Activated CD4-positive, alpha-beta T cell treated with anti-CD3 and anti-CD28 coated beads, Interleukin-2, amount 10 ng/mL, durations not matched to agents 7 days and 5 days (primary cell): ENCODE data around the gene UBE2G2. TPM values are rescaled to one million over a fixed set of nuclear protein-coding genes. Genes with fewer than 3 reads are reported as not detected.

Experiments used
- CTCF ChIA-PET: fragments of 350-600 bp; sonication (Branson Sonifier 250); formaldehyde crosslinking; loops from one replicate; lab custom pipeline; 2021; ENCODE audit warnings: antibody characterized with exemption; lab: Charles Lee
- POLR2A ChIA-PET: fragments of 350-600 bp; sonication (Branson Sonifier 250); formaldehyde crosslinking; loops from one replicate; lab custom pipeline; 2021; ENCODE audit warnings: antibody characterized with exemption; lab: Charles Lee
- DNase-seq: peaks from one replicate; pipeline ENCODE4 v3.0.0-alpha.2; 2020
- H3K27ac Mint-ChIP-seq: one replicate; pipeline ENCODE4 v1.8.0; 2021; ENCODE audit warnings: mild to moderate bottlenecking, moderate library complexity, mixed read lengths
- H3K27me3 Mint-ChIP-seq: one replicate; pipeline ENCODE4 v1.8.0; 2021; ENCODE audit warnings: mixed read lengths
- H3K36me3 Mint-ChIP-seq: one replicate; pipeline ENCODE4 v1.8.0; 2021; ENCODE audit warnings: low read depth, mixed read lengths
- H3K4me1 Mint-ChIP-seq: one replicate; pipeline ENCODE4 v1.8.0; 2021; ENCODE audit warnings: mixed read lengths
- H3K4me3 Mint-ChIP-seq: one replicate; pipeline ENCODE4 v1.8.0; 2021; ENCODE audit warnings: mild to moderate bottlenecking, moderate library complexity, mixed read lengths
- H3K9me3 Mint-ChIP-seq: one replicate; pipeline ENCODE4 v1.8.0; 2021; ENCODE audit warnings: mixed read lengths
- total RNA-seq, 2 experiments: library from RNA; stranded (reverse); gene quantifications; one replicate each; pipeline ENCODE4 v1.2.3, GENCODE V29; 2021

The UBE2G2 gene, protein sequence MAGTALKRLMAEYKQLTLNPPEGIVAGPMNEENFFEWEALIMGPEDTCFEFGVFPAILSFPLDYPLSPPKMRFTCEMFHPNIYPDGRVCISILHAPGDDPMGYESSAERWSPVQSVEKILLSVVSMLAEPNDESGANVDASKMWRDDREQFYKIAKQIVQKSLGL
- 100 to 1,000 TPM in 1 of 2 experiments, 10 to 100 TPM in 1; 95.8 to 103 TPM for total RNA-seq

DNA sequence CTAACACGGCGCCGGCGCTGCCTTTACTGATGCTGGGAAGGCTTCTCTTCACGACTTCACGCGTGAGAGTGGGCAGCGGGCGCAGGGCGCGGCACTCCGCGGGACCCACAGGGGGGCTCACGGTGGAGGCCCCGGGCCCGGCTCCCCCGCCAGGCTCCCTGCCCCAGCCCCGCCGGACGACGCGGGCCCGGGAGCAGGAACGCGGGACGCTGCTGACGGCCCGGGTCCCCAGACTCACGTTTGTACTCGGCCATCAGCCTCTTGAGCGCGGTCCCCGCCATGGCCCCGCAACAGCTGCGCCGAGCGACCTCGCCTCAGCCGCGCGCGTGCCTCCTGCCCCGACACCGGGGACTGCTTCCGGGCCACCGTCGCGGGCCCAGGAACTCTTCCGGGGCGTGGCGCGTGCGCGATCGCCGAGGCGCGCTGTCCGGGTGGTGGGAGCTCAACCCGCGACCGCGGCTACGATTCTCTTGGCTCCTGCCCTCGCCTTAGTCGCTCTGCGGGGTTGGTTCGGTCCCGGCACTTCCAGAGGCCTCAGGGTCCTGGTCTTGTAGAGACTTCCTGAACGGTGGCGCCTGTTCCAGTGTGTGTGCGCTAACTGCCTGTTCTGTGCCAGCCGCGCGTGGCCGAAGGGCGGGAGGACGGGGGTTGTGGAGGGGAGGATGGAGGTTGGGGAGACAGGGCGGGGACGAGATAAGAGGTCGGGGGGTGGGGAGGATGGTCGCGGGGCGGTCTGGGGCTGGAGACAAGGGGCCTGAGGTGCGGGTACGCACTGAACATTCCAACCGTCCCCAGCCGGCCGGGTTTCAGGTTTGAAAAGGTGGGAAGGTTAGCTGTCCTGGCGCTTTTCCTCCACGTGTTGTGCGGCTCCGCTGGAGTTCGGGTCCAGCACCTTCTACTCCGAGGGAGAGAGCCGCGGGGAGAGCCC, at the start of gene UBE2G2:
TSS of gene UBE2G2 (minus strand) at position 353 of the 928 bp plus-strand sequence. CDS start at position 281, 72 bp downstream.
- Mint-ChIP-seq H3K36me3 (peaks cover 42% of the 10 kb centered on the region), H3K4me3 (peak within 1 kb of the TSS; percentile 99), H3K27ac (peak within 1 kb of the TSS; percentile 96), H3K27me3 (no peaks in the 10 kb centered on the region), H3K4me1 (peaks cover 45% of the 10 kb centered on the region), H3K9me3 (no peaks in the 10 kb centered on the region)
- CTCF ChIA-PET, result interaction anchor here (0.6 to 2.7 kb wide), 10 partner anchors 8 to 130 kb away, joined by 3 to 12 read pairs (median 4); partner anchors contain the start of gene PTTG1IP
- POLR2A ChIA-PET, result interaction anchor here (0.7 kb wide), 1 partner anchor 11 kb away, joined by 3 read pairs; no protein-coding TSS in a partner anchor
- DNase-seq, result peak; percentile 86

DNA sequence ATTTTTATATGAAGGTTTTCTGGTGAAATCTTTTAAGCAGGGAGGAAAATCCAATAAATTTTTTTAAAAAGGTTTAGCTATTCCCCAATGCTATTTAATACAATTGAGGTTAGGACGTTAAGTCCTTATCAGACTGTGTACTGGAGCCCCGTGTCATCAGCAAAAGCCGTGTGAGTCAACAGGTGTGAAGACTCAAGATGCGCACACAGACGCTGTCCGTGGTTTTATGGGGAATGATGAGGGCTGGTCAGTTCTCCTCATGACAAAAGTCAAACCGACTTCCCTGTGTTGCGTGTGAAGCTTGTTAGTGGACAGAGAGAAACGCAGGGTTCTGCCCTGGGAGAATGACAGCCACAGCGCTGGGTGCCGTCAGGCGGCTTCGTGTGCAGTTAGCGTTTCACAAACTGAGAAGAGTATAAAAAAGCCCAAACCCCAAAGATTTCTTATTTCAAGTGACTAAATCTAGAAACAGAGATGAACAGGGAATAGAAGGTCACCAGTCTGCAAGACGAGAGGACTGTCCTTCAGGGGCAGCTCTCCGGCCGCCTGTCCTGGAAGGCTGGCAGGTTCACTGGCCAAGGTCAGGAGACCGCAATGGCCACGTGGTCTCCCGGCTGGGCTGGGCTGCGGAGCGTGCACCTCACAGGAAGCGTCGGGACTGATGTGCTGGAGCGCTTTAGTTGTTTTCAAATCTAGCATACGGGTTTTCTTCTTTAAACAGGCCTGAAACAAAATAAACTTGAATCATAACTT, 49.5 kb upstream of the UBE2G2 start:
- ChIA-PET CTCF (interaction anchor here (0.8 to 0.9 kb wide), 2 partner anchors 21 to 31 kb away, joined by 3 read pairs; no protein-coding TSS in a partner anchor), POLR2A (no interaction called here)
- peak overlapping the region; percentile 60 for H3K27ac Mint-ChIP-seq
- peaks cover 55% of the 10 kb centered on the region for H3K4me1 Mint-ChIP-seq
- no peak for DNase-seq
- no peak overlapping the region for H3K4me3 Mint-ChIP-seq
- no peaks in the 10 kb centered on the region for H3K27me3 Mint-ChIP-seq
- H3K9me3 Mint-ChIP-seq, result no peaks in the 10 kb centered on the region
- H3K36me3 Mint-ChIP-seq, result peaks cover 38% of the 10 kb centered on the region

DNA sequence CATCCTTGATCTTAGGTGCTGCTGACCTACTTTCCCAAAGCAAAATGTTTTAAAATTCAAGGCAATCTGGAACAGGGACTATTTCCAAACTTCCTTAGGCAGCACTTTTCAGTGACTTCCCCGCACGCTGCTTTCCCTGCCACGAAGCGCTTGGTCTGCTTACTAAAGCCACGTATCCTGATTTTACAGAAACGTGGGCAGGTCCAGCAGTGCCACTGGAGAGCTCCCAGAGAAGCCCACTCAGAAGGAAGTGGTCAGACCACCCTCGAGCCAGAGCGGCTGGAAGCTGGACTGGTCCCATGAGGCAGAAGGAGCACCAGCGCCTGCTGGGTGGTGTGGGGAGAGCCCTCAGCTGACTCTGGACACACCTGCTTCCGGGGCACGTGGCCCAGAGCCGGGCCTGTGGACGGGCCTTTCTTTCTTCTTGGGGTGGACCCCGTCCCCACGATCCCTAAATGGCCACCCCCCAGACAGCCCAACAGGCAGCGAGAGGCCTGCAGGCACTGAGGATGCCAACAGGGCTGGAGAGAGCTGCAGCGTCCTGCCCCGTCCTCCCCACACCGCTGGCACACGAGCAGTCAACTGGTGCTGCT, 48.7 kb upstream of the UBE2G2 start:
- POLR2A ChIA-PET, result no interaction called here
- H3K27me3 Mint-ChIP-seq, result no peaks in the 10 kb centered on the region
- H3K36me3 Mint-ChIP-seq, result peaks cover 34% of the 10 kb centered on the region
- no peaks in the 10 kb centered on the region for H3K9me3 Mint-ChIP-seq
- H3K4me1 Mint-ChIP-seq, result peaks cover 55% of the 10 kb centered on the region
- CTCF ChIA-PET, result interaction anchor here (0.9 kb wide), 1 partner anchor 22 kb away, joined by 3 read pairs; no protein-coding TSS in a partner anchor
- no peak overlapping the region for H3K4me3 Mint-ChIP-seq
- no peak for DNase-seq
- H3K27ac Mint-ChIP-seq, result no peak overlapping the region

DNA sequence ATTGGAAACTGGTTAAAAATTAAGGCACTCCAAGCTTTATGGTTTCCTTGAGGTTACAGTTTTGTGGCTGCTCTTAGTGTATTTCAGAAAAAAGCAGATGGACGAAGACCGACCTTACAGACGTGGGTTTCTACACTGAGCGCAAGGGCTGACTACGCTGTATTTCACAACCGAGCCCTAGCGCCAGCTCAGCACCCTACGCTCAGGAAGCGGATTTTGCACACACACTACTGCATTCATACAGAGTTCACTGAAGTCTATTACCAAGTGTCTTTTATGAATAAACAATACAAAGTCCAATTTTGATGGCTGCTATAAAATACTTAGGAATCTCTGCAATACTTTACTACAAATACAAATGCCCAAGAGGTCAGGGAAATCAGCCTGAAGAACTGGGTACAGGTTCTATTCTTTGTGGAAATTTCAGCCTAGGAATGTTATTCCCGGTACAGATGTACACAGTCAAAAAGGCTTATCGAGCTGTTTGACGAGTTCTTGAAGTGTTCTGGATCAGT, 48.1 kb upstream of the UBE2G2 start:
- no peak for DNase-seq
- Mint-ChIP-seq H3K27ac (no peak overlapping the region), H3K9me3 (no peaks in the 10 kb centered on the region), H3K4me3 (no peak overlapping the region), H3K36me3 (peaks cover 28% of the 10 kb centered on the region), H3K27me3 (no peaks in the 10 kb centered on the region), H3K4me1 (peaks cover 52% of the 10 kb centered on the region)
- ChIA-PET CTCF (interaction anchor here (1.0 kb wide), 1 partner anchor 56 kb away, joined by 3 read pairs; no protein-coding TSS in a partner anchor), POLR2A (no interaction called here)

DNA sequence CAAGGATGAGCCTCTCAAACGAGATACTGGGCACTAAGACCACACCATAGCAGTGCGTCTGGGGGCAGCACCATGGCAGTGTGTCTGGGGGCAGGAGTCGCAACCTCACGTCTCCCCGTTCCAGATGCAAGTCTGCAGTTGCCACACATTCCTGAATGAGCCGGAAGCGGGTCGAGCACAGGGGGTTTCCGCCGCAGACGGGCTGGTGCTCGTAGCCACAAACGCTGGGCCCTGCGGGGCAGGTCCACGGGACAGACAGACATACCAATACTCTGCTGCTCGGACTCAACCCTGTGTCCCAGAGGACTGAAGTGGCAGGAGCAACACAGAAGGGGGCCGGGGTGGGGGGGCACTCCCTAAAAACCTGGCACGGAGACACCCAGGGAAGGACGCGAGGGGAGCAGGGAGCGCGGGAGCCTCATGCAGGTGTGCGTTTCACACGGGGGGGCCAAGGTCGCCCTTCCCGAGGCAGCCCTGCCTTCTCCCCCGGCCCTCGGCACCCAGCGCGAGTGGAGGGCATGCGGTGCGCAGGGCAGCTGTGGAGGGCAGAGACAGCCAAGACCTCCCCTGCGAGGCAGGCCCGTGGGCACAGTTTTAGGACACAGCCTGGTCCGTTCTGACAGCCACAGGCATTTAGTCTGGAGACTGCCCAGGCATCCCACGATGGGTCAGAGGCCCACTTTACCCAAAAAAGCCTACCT, 47.4 kb upstream of the UBE2G2 start:
- ChIA-PET POLR2A (no interaction called here), CTCF (interaction anchor here (1.0 kb wide), 1 partner anchor 55 kb away, joined by 3 read pairs; no protein-coding TSS in a partner anchor)
- no peaks in the 10 kb centered on the region for H3K9me3 Mint-ChIP-seq
- peaks cover 46% of the 10 kb centered on the region for H3K4me1 Mint-ChIP-seq
- DNase-seq, result no peak
- H3K36me3 Mint-ChIP-seq, result peaks cover 20% of the 10 kb centered on the region
- no peak overlapping the region for H3K4me3 Mint-ChIP-seq
- no peaks in the 10 kb centered on the region for H3K27me3 Mint-ChIP-seq
- no peak overlapping the region for H3K27ac Mint-ChIP-seq

DNA sequence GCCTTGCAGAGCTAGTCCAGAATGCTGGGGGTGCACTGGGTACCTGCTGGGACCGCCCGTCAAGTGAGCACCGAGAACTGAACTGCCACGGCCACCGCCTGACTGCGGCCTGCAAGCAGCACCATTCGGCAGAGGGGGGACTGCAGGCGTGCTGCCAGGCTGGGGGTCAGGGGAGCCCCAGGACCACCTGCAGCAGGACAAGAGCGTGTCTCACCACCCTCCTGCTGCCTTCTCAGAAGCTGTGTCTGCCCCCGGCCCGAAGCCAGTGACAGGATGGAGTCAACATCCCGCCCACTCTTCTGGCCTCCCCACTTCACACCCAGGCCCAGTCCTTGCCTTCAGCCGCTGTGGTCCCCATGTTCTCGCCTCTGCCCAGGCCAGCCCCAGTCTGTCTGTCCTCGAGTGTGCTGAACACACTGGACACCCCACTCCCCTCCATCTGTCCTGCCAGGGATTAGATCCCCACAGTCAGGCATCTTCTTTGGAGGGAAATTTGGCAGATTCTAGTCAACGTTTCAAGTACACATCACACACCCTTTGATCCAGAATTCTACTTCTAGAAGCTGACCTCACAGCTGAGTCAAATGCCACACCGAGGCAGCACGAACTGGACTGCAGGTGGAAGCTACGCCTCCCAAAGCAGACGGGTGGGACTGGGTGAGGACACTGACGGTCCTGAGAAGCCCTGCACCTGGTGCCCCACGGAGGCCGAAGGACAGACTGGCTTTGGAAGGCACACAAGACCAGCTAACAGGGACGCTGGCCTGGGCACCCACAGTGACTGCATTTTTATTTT, 45.8 kb upstream of the UBE2G2 start:
- DNase-seq, result no peak
- no peak overlapping the region for H3K4me3 Mint-ChIP-seq
- no peaks in the 10 kb centered on the region for H3K27me3 Mint-ChIP-seq
- POLR2A ChIA-PET, result no interaction called here
- CTCF ChIA-PET, result interaction anchor here (1.2 to 1.7 kb wide), 2 partner anchors 25 to 158 kb away, joined by 3 to 4 read pairs; no protein-coding TSS in a partner anchor
- peaks cover 35% of the 10 kb centered on the region for H3K4me1 Mint-ChIP-seq
- H3K9me3 Mint-ChIP-seq, result no peaks in the 10 kb centered on the region
- H3K36me3 Mint-ChIP-seq, result peaks cover 12% of the 10 kb centered on the region
- no peak overlapping the region for H3K27ac Mint-ChIP-seq

DNA sequence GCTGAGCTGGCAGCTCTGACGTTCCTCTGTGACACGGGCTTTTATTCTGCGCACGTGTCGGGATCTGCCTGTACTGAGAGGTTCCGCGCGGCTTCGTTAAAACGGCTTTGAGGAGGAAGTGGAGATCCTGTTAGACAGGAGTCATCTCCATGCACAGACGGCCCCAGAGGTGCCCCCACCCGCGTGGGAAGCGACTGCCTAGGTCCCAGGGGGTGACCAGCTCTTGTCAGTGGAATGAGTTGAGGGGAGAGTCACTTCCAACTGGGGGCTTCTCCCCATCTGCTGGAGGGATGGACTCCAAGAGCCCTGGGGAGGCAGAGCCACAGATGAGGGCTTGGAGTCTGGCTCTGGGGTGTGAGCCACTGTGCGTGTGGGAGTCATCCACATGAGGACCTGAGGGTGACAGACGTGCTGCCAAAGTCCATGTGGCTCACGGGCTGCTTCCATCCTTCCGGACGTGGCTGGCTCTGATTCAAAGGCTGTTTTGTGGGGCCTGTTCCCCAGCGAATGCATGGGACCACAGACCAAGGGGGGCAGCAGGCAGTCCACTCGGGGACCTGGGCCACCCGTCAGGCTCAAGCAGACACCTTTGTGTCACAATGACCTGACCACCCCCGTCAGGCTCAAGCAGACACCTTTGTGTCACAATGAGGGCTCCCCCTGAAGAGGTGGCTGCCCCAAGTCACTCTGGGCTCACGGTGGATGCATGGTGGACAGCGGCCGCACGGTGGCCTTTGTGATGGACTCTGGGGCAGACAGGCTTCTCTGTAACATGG, 45.1 kb upstream of the UBE2G2 start:
- ChIA-PET CTCF (interaction anchor here (1.2 to 1.7 kb wide), 2 partner anchors 24 to 159 kb away, joined by 3 to 4 read pairs; no protein-coding TSS in a partner anchor), POLR2A (no interaction called here)
- peak overlapping the region; percentile 55 for H3K4me3 Mint-ChIP-seq
- H3K4me1 Mint-ChIP-seq, result peaks cover 27% of the 10 kb centered on the region
- peaks cover 3% of the 10 kb centered on the region for H3K27me3 Mint-ChIP-seq
- peak overlapping the region; percentile 52 for H3K27ac Mint-ChIP-seq
- no peaks in the 10 kb centered on the region for H3K9me3 Mint-ChIP-seq
- peak; percentile 57 for DNase-seq
- H3K36me3 Mint-ChIP-seq, result peaks cover 11% of the 10 kb centered on the region

DNA sequence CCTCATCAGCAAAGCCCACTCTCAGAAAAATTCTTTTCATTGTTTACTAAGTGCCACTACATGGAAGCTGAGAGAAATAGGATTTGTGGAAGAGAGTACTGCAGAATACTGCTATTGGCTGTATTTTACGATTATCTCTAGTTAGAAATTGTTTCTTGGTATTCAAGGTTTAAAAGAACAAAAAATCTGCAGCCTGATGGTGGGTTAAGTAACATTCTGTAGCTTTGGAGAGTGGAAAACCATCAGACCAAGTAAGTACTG, 44.5 kb upstream of the UBE2G2 start:
- no peak for DNase-seq
- Mint-ChIP-seq H3K27ac (peak overlapping the region; percentile 52), H3K27me3 (peaks cover 3% of the 10 kb centered on the region), H3K9me3 (no peaks in the 10 kb centered on the region), H3K4me1 (peaks cover 22% of the 10 kb centered on the region), H3K36me3 (peaks cover 11% of the 10 kb centered on the region), H3K4me3 (peak overlapping the region; percentile 55)
- ChIA-PET CTCF (no interaction called here), POLR2A (no interaction called here)

DNA sequence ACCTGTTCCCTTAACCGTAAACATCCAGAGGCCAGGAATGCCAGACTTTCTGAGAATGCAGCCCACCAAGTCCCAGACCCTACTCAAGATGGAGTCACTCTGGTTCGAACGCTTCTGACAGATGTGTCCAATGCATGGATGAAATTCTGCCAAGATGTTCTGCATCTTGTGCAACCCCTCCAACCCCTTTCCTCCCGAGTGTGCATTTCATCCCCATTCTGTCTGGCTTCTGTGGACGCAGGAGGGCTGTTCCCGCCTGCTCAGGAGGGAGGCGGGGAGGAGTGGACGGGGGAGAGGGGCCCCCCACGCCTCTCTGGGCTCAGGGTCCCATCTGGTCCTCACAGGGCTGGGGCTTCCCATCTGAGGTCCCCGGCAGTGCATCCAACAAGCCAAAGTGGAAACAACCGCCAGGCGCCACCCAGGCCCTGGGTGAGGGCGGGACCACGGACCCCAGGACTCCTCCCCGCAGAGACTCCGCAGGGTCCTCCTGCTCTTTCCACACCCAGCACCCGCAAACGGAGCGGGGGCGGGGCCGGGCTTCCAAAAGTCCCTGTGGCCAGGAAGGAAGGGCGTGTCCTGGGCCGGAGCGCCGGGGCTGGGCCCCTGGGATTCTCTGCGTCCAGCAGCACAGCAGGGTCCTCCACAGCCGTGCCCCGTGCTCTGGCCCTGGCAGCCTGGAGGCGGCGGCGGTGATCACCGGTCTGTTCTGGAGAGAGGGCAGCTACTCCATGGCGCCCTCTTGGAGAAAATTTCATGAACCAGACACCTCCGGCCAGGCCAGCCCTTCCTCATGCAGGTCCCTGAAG, 44.0 kb upstream of the UBE2G2 start:
- peaks cover 3% of the 10 kb centered on the region for H3K27me3 Mint-ChIP-seq
- peak; percentile 55 for DNase-seq
- POLR2A ChIA-PET, result no interaction called here

DNA sequence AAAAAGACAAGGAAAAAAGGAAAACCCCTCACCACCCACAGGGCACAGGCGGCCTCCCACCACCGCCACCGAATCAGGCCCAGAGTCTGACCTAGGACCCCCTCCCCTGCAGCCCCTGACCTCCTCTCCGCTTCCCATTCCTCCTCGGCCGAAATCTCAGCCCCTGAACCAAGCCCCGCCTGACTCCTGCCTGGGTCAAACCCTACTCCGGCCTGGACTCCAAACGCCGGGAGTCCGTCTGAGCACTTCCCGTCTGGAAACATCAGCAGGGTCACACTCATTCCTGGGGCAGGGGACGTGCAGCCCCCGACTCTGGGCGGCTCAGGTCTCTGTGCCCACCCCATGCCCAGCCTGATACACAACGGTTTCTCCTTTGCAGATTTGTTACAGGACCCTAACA, 42.6 kb upstream of the UBE2G2 start:
- Mint-ChIP-seq H3K27ac (no peak overlapping the region), H3K4me3 (no peak overlapping the region), H3K27me3 (peaks cover 3% of the 10 kb centered on the region), H3K4me1 (peaks cover 19% of the 10 kb centered on the region), H3K9me3 (no peaks in the 10 kb centered on the region), H3K36me3 (peaks cover 2% of the 10 kb centered on the region)
- POLR2A ChIA-PET, result no interaction called here
- CTCF ChIA-PET, result interaction anchor here (0.6 kb wide), 2 partner anchors 39 to 491 kb away, joined by 3 to 4 read pairs; no protein-coding TSS in a partner anchor
- DNase-seq, result no peak

More for the DNA sequence above, 44.0 kb upstream of the UBE2G2 start:
- peak overlapping the region; percentile 55 for H3K4me3 Mint-ChIP-seq
- no peaks in the 10 kb centered on the region for H3K9me3 Mint-ChIP-seq
- H3K27ac Mint-ChIP-seq, result no peak overlapping the region
- peaks cover 19% of the 10 kb centered on the region for H3K4me1 Mint-ChIP-seq
- peaks cover 8% of the 10 kb centered on the region for H3K36me3 Mint-ChIP-seq
- CTCF ChIA-PET, result interaction anchor here (0.7 kb wide), 1 partner anchor 51 kb away, joined by 3 read pairs; no protein-coding TSS in a partner anchor
